Measurements from ENCODE around the gene TBRG1.

GRCh38 chr11:124627546-124627945 lies 4.9 kb downstream of the TBRG1 start:
- no peak for TF ChIP-seq CTCF (conservative IDR thresholded peaks at IDR 0.05; ENCODE audit: low read depth in 2 of 2)
- no peak for TF ChIP-seq EZH2phosphoT487 (IDR thresholded peaks at IDR 0.05; ENCODE audit: unreplicated experiment)
- no peak for TF ChIP-seq POLR2AphosphoS5 (IDR thresholded peaks at IDR 0.05; ENCODE audit: low read depth)
- TF ChIP-seq EZH2 (IDR thresholded peaks at IDR 0.05; ENCODE audit: low read depth, unreplicated experiment) = no peak

Data from GM23338 (cell line).